Thymus (tissue), 11 donors: ENCODE data around the gene LPAR3. TPM values are rescaled to one million over a fixed set of nuclear protein-coding genes. Genes with fewer than 3 reads are reported as not detected.
"Not testable (repeated sequence)": the region's sequence is repeated elsewhere in the genome, so short reads cannot be mapped to it uniquely, and the experiment has no call there.

Experiments used
- DNase-seq, 9 donors: peaks; one replicate each; pipeline ENCODE4 v3.0.0-alpha.2; 2013; ENCODE audit warnings: low spot score in 9 of 9, low read depth in 6 of 9, missing footprints in 1 of 9
- H3K27ac ChIP-seq, 2 donors: one replicate each; pipeline ENCODE4 v1.5.1; 2013; ENCODE audit warnings: control low read depth in 1 of 2, low read depth in 1 of 2, low read length in 1 of 2, mild to moderate bottlenecking in 1 of 2, moderate library complexity in 1 of 2
- H3K27me3 ChIP-seq, 2 donors: one replicate each; pipeline ENCODE4 v1.5.1; 2013; ENCODE audit warnings: low read length in 1 of 2; ENCODE audit not compliant: control insufficient read depth in 2 of 2, insufficient read depth in 1 of 2
- H3K36me3 ChIP-seq, 2 donors: one replicate each; pipeline ENCODE4 v1.5.1; 2013; ENCODE audit warnings: low read length in 1 of 2, mild to moderate bottlenecking in 1 of 2, moderate library complexity in 1 of 2; ENCODE audit not compliant: control insufficient read depth in 2 of 2, insufficient read depth in 2 of 2
- H3K4me1 ChIP-seq, 2 donors: one replicate each; pipeline ENCODE4 v1.5.1; 2013; ENCODE audit warnings: low read length in 2 of 2; ENCODE audit not compliant: control insufficient read depth in 2 of 2, insufficient read depth in 2 of 2
- H3K4me3 ChIP-seq, 2 donors: one replicate each; pipeline ENCODE4 v1.5.1; 2013; ENCODE audit warnings: low read length in 2 of 2, control low read depth in 1 of 2, mild to moderate bottlenecking in 1 of 2
- H3K9me3 ChIP-seq, 2 donors: one replicate each; pipeline ENCODE4 v1.5.1; 2013; ENCODE audit warnings: low read length in 1 of 2, mild to moderate bottlenecking in 1 of 2; ENCODE audit not compliant: control insufficient read depth in 2 of 2, insufficient read depth in 1 of 2
- WGBS: extraction: QIAGEN DNeasy Blood & Tissue Kit; methylation state at CpG from one replicate; pipeline ENCODE4 v1.1.7; 2013; 5-methylcytosine and 5-hydroxymethylcytosine counted together
- polyA plus RNA-seq: library from polyadenylated mRNA; stranded (reverse); fragments of 200-250 nt; gene quantifications from one replicate; pipeline ENCODE4 v1.2.3, GENCODE V29; 2013
- total RNA-seq: library from RNA; stranded (reverse); fragments of 120-200 nt; gene quantifications from one replicate; pipeline ENCODE4 v1.2.4, GENCODE V29; 2013
- donor health status: healthy.

Gene LPAR3
- total and polyA plus RNA-seq, 2 donors: 1.1 to 2.2 TPM

DNA sequence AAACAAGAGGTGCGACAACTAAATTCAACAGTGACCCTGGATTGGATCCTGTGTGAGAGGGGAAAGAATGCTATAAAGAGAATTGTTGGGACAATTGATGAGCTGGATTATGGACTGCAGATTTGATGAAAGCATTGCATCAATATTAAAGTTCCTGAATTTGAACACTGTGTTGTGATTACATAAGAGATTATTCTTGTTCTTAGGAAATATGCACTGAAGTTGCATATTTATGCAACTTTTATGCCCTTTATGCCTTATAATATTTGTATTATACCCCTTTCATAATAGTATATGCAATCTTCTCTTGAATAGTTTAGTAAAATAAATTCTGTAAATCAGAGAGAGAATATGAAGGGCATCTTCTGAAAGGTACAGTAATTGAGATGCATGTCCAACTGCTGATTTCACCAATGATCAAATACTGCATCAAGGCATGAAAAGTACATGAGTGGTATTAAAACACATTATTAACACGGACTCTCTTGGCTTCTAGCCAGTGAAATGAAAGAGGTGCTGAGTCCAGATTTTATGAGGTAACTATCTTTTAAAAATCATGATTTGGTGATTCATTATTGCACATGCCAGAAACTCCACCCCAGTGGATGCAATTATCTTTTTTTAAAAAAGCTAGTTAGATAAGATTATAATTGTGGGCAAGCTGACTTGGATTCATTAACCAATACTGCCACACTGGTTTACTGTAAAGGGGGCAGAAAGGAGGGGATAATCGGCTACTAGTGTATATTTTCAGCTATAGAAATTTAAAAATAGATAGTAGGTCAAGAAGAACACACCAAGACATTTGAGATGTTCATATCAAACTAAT, 19.9 kb upstream of the LPAR3 start:
- WGBS: 96% methylated on average over 3 of the region's 3 CpGs
- no peak overlapping the region for H3K4me3 ChIP-seq

DNA sequence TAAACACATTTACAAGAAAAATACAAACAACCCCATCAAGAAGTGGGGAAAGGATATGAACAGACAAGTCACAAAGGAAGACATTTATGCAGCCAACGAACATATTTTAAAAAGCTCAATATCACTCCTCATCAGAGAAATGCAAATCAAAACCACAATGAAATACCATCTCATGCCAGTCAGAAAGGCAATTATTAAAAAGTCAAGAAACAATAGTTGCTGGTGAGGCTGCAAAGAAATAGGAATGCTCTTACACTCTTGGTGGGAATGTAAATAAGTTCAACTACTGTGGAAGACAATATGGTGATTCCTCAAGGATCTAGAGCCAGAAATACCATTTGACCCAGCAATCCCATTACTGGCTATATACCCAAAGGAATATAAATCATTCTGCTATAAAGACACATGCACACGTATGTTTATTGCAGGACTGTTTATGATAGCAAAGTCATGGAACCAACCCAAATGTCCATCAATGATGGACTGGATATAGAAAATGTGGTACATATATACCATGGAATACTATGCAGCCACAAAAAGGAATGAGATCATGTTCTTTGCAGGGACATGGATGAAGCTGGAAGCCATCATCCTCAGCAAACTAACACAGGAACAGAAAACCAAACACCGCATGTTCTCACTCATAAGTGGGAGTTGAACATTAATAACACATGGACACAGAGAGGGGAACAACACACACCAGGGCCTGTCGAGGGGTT, 15.9 kb upstream of the LPAR3 start:
- 96% methylated on average over 4 of the region's 4 CpGs for WGBS
- not testable (repeated sequence) for H3K27me3 ChIP-seq, H3K4me1 ChIP-seq, DNase-seq, H3K9me3 ChIP-seq, H3K4me3 ChIP-seq, H3K36me3 ChIP-seq, H3K27ac ChIP-seq

More for the DNA sequence above, 19.9 kb upstream of the LPAR3 start:
- Histone ChIP-seq H3K27ac (no peak overlapping the region), H3K4me1 (no peaks in the 10 kb centered on the region), H3K36me3 (no peaks in the 10 kb centered on the region), H3K27me3 (no peaks in the 10 kb centered on the region), H3K9me3 (peaks cover 0 to 2% of the 10 kb centered on the region in 2 donors)
- no peak for DNase-seq

DNA sequence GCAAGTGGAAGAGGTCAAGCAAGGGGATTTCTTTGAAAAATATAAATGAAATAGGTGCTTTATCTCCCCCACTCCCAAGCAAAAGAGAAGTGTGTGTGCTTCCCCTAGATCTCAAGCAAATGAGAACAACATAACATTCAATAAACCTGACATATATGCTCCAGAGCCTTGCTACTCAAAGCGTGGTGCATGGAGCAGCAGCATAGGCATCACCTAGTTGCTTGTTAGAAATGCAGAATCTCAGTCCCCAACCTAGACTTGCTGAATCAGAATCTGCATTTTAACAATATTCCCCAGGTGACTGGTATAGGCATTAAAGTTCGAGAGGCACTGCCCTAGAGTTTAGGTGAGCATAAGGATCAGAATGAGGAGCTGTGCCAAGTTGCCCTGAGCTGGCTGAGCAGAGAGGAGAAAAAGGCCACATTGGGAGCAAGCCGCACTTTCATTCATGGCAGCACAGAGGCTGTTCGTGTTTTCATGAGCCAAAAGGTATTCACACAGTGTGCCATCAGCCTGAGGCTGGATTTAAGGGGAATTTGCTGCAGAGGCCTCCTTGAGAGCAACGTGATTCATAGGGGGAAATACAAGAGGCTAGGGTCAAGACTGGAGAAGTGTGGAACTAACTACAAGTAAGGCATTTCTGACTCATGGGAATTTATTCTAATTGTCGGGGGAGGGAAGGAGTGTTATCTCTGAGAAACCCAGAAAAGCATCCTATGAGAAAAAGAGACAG, 14.3 kb upstream of the LPAR3 start:
- Histone ChIP-seq H3K4me3 (no peak overlapping the region), H3K4me1 (no peaks in the 10 kb centered on the region), H3K36me3 (no peaks in the 10 kb centered on the region), H3K9me3 (peaks cover 0 to 6% of the 10 kb centered on the region in 2 donors), H3K27ac (no peak overlapping the region), H3K27me3 (no peaks in the 10 kb centered on the region)
- DNase-seq: no peak
- 90% methylated on average over 6 of the region's 6 CpGs for WGBS

DNA sequence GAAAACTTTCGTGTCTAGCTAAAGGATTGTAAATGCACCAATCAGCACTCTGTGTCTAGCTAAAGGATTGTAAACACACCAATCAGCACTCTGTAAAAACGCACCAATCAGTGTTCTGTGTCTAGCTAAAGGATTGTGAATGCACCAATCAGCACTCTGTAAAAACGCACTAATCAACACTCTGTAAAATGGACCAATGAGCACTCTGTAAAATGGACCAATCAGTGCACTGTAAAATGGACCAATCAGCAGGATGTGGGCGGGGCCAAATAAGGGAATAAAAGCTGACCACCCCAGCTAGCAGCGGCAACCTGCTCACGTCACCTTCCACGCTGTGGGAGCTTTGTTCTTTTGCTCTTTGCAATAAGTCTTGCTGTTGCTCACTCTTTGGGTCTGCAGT, 9.7 kb upstream of the LPAR3 start:
- H3K4me3 ChIP-seq, H3K27ac ChIP-seq, H3K27me3 ChIP-seq, H3K36me3 ChIP-seq, H3K4me1 ChIP-seq, H3K9me3 ChIP-seq, DNase-seq: not testable (repeated sequence)
- WGBS: 89% methylated on average over 7 of the region's 7 CpGs

DNA sequence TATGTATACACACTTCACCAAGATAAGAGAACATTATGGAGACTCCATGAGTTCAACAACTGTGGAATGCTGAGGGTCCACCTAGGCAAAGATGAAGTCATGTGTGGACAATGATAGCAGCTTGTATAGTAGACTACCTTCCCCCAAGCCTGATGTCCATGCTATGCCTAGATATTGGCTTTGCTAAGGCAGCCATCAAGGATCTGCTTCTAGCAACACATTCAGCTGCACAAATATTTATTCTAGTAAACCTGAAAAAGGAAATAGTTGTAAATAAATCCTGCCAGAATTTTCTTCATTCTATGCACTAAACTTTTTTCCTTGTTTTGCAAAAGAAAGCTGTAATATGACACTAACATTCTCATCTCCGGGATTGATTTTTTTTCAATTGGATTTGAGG, 7.0 kb upstream of the LPAR3 start:
- H3K27ac ChIP-seq: no peak overlapping the region
- 94% methylated on average over 1 of the region's 1 CpG for whole genome bisulfite sequencing
- no peak for DNase-seq
- no peak overlapping the region for H3K4me3 ChIP-seq
- peaks cover 0 to under 1% of the 10 kb centered on the region in 2 donors for H3K27me3 ChIP-seq
- peaks cover 0 to 6% of the 10 kb centered on the region in 2 donors for H3K9me3 ChIP-seq
- no peaks in the 10 kb centered on the region for H3K36me3 ChIP-seq
- no peaks in the 10 kb centered on the region for H3K4me1 ChIP-seq

DNA sequence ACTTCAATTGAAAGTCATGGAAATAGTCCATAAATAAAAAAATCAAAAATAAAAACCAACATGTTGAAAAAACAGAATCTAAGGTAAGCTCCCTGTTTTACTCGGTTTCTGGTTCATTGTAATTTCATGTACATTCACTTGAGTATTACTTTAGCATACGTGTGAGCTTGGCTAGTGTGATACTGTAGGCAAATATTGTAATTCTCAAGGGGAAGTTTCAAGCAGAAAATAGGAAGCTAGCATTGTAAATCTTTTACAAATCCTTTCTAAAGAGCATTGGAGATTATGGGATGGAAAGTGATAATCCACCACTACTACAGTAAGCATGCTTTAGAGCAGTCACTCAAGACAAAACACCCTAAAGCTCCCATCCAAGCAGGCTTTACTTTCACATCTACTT, 3.3 kb upstream of the LPAR3 start:
- 86% methylated on average over 2 of the region's 2 CpGs for WGBS
- Histone ChIP-seq H3K27ac (no peak overlapping the region), H3K4me3 (no peak overlapping the region), H3K9me3 (no peaks in the 10 kb centered on the region), H3K27me3 (peaks cover 27 to 37% of the 10 kb centered on the region in 2 donors), H3K4me1 (peaks cover 2 to 11% of the 10 kb centered on the region in 2 donors), H3K36me3 (no peaks in the 10 kb centered on the region)
- DNase-seq: no peak

DNA sequence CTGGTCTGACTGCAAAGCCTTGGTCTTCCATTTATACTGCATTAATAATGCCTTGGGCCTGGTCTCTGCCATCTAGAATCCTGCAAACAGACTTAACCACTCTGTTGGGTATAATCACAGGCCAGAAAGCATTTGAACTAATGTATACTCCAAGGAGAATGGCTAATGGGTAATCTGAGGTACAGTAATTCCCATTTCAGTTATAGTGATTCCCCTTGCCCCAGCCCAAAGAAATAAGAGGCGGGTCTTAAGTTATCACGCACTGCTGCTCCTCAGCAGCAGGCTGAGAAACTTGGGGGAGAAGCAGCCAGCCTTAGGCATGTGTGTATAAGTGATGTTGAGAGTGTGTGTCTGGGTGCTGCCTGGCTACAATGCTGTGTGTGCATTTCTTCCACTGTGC, 2.4 kb downstream of the LPAR3 start:
- DNase-seq: no peak
- 98% methylated on average over 2 of the region's 2 CpGs for WGBS

DNA sequence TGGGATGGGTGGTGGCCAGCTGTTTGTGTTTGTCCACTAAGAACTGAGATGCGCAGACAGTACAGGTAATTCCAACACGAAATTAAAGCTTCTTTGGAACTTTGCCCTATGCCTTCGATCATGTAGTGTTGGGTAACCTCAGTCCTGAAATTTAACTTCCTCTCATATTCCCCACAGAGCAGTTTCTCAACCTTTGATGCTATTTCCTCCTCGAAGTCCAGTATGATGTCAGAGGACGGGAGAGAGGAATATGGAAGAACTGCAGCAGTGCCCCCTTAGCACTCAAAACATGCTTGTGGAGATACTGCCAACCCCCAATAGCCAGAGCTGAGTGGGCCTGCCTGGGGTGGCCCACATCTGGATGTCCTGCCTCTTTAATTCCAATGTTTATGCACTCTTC, 3.6 kb downstream of the LPAR3 start:
- Histone ChIP-seq H3K4me3 (no peak overlapping the region), H3K36me3 (no peaks in the 10 kb centered on the region), H3K4me1 (peaks cover 2 to 11% of the 10 kb centered on the region in 2 donors), H3K9me3 (no peaks in the 10 kb centered on the region), H3K27me3 (peaks cover 26 to 37% of the 10 kb centered on the region in 2 donors), H3K27ac (no peak overlapping the region)
- 76% methylated on average over 5 of the region's 5 CpGs for WGBS
- no peak for DNase-seq

More for the DNA sequence above, 2.4 kb downstream of the LPAR3 start:
- no peaks in the 10 kb centered on the region for H3K9me3 ChIP-seq
- H3K27me3 ChIP-seq: peaks cover 28 to 43% of the 10 kb centered on the region in 2 donors
- H3K27ac ChIP-seq: no peak overlapping the region
- peaks cover 2 to 11% of the 10 kb centered on the region in 2 donors for H3K4me1 ChIP-seq
- no peak overlapping the region for H3K4me3 ChIP-seq
- H3K36me3 ChIP-seq: no peaks in the 10 kb centered on the region

DNA sequence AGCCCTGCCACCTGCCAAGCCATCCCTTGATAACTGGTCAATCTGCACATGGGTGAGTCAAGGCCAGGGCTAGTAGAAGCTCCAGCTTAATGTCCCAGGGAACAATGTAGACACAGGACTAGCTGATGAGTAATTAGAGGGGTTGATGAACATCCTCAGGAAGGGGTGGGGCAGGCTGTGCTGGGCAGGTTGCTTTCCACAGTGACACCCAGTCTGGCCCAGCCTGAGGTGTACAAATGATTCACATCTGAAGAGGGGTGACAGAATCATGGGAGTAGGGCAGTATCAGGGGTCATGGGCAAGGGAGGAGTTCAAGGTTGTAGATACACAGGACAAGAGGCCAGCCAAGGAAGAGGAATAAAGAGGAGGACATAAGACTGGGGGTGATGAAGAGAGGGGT, 4.3 kb downstream of the LPAR3 start:
- Histone ChIP-seq H3K9me3 (no peaks in the 10 kb centered on the region), H3K27me3 (peaks cover 21 to 31% of the 10 kb centered on the region in 2 donors), H3K36me3 (no peaks in the 10 kb centered on the region), H3K4me3 (no peak overlapping the region), H3K4me1 (peaks cover 2 to 11% of the 10 kb centered on the region in 2 donors), H3K27ac (no peak overlapping the region)
- no peak for DNase-seq
